SU-DHL-6 (cell line): ENCODE results near the gene FGA.

Source experiments
- CTCF ChIP-seq: fragments of 200-600 bp; sonication (generic); IDR thresholded peaks from one replicate; pipeline ENCODE4 v1.5.1; 2017; ENCODE audit warnings: antibody characterized with exemption, mild to moderate bottlenecking, low read length, moderate library complexity; ENCODE audit not compliant: insufficient read depth, poor library complexity, severe bottlenecking
- EZH2phosphoT487 ChIP-seq: fragments of 200-600 bp; sonication (generic), shearing (Covaris generic); conservative IDR thresholded peaks from 2 replicates; pipeline ENCODE4 v1.6.1; 2018; ENCODE audit warnings: mild to moderate bottlenecking, antibody characterized with exemption, low read length, moderate library complexity, mixed read lengths

- no peak for TF ChIP-seq CTCF
- TF ChIP-seq EZH2phosphoT487, result no peak
Measured at GRCh38 chr4:154579927-154580326, 10.6 kb downstream of the FGA start.
